ENCODE data around the gene NHP2. TPM values are rescaled to one million over a fixed set of nuclear protein-coding genes. Genes with fewer than 3 reads are reported as not detected.

The NHP2 gene
- total RNA-seq, 1 donor from 2014 or later: 128 TPM

DNA sequence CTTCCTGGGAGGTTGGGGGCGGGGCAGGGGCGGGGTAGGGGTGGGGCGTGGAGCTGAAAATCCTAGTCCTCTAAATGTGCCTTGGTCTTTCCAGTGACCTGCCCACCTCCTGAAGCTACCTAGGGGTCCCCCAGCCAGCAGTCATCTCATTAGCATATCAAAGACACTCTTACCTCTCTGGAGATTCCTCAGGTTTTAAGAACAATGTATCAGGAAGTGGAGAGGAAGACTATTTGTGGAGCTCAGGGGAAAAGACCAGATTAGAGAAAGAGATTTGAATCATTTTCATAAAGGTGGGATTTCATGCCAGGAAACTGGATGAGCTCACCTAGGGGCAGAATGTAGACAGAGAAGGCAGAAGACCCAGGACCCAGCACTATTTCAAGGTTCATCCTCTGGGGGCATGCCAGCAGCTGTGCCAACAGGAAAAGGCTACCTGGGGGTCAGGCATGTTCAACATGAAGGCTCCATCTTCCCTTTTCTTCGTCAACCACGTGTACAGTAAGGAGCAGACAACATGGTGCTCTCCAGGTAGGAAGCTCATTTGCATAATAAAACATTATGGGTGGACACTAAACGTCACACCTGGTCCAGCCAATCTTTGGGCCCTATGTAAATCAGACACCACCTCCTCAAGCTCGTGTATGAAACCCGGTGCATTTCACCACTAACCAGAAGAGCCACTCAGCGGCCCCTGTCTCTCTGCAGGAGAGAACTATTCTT lies 26.6 kb upstream of the NHP2 start:
- TF ChIP-seq, protein P1, sequence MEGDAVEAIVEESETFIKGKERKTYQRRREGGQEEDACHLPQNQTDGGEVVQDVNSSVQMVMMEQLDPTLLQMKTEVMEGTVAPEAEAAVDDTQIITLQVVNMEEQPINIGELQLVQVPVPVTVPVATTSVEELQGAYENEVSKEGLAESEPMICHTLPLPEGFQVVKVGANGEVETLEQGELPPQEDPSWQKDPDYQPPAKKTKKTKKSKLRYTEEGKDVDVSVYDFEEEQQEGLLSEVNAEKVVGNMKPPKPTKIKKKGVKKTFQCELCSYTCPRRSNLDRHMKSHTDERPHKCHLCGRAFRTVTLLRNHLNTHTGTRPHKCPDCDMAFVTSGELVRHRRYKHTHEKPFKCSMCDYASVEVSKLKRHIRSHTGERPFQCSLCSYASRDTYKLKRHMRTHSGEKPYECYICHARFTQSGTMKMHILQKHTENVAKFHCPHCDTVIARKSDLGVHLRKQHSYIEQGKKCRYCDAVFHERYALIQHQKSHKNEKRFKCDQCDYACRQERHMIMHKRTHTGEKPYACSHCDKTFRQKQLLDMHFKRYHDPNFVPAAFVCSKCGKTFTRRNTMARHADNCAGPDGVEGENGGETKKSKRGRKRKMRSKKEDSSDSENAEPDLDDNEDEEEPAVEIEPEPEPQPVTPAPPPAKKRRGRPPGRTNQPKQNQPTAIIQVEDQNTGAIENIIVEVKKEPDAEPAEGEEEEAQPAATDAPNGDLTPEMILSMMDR (IDR thresholded peaks at IDR 0.05; ENCODE audit: partially characterized antibody, unreplicated experiment): no peak
- peaks cover 6% of the 10 kb centered on the region for H3K27me3 Mint-ChIP-seq (ENCODE audit: unreplicated experiment)
- H3K9me3 Mint-ChIP-seq (ENCODE audit: unreplicated experiment): no peaks in the 10 kb centered on the region
- H3K4me1 Mint-ChIP-seq (ENCODE audit: low read depth, unreplicated experiment): no peaks in the 10 kb centered on the region
- H3K36me3 Mint-ChIP-seq (ENCODE audit: unreplicated experiment): no peaks in the 10 kb centered on the region
- no peak overlapping the region for H3K27ac Mint-ChIP-seq (ENCODE audit: unreplicated experiment)
- no peak for DNase-seq
- H3K4me3 Mint-ChIP-seq (ENCODE audit: unreplicated experiment): no peak overlapping the region

DNA sequence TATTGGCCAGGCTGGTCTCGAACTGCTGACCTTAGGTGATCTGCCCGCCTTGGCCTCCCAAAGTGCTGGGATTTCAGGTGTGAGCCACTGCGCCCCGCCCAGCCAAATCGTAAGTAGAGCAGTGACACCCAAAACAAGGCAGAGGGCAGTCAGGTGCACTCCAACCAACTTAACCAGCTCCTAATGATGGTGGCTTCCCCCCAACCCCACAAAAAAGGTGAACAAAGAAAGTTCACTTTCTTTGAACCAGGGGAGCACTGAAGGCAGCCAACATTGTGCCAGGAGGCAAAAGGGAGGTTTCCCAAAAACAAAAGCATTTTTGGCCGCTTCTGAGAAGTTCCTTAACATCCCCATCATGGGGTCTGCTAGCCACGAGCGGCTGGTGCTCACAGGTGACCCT lies 23.9 kb upstream of the NHP2 start:
- no peak overlapping the region for H3K4me3 Mint-ChIP-seq (ENCODE audit: unreplicated experiment)
- no peak for DNase-seq
- no peaks in the 10 kb centered on the region for H3K4me1 Mint-ChIP-seq (ENCODE audit: low read depth, unreplicated experiment)
- H3K27me3 Mint-ChIP-seq (ENCODE audit: unreplicated experiment): peaks cover 5% of the 10 kb centered on the region
- no peaks in the 10 kb centered on the region for H3K36me3 Mint-ChIP-seq (ENCODE audit: unreplicated experiment)
- no peaks in the 10 kb centered on the region for H3K9me3 Mint-ChIP-seq (ENCODE audit: unreplicated experiment)
- TF ChIP-seq, protein P1 (IDR thresholded peaks at IDR 0.05; ENCODE audit: partially characterized antibody, unreplicated experiment): no peak
- H3K27ac Mint-ChIP-seq (ENCODE audit: unreplicated experiment): no peak overlapping the region

DNA sequence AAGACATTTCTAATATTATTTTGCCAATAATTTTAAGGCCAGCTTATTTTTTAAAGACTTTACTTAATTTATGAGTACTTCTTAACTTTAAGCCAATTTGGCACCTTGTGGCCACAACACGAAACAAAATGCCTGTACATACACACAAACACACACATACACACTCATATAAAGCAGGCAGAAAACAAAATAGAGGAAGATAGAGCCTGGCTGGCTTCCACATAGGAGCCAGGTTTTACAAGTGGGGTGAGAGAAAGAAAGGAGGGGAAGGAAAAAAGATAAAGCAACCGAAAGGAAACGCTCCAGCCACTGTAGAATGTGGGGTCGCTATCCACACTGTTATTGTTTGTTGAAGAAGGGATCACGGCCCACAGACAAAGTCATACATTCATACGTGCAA lies 23.1 kb upstream of the NHP2 start:
- no peak for DNase-seq
- Mint-ChIP-seq H3K36me3 (ENCODE audit: unreplicated experiment) (no peaks in the 10 kb centered on the region), H3K4me1 (ENCODE audit: low read depth, unreplicated experiment) (no peaks in the 10 kb centered on the region), H3K27ac (ENCODE audit: unreplicated experiment) (no peak overlapping the region), H3K9me3 (ENCODE audit: unreplicated experiment) (no peaks in the 10 kb centered on the region), H3K4me3 (ENCODE audit: unreplicated experiment) (no peak overlapping the region), H3K27me3 (ENCODE audit: unreplicated experiment) (peaks cover 2% of the 10 kb centered on the region)
- TF ChIP-seq, protein P1 (IDR thresholded peaks at IDR 0.05; ENCODE audit: partially characterized antibody, unreplicated experiment): no peak

DNA sequence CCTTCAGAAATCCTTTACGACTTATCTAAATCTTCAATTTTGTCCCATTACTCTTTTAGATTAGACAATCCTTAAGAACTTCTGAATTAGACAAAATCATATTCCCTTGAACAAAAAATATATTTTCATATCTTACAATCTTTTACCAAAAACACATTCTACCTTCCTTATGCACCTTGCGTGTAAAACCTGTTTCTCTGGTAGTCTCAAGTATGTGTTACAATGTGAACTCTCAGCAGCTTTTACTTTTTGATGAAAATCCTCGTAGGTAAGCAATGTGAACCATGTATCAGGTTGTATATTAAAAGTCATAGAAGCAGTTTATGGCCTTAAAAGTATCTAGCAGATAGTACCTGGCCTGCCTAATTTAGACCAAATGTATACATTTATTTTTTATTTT lies 20.8 kb upstream of the NHP2 start:
- no peaks in the 10 kb centered on the region for H3K9me3 Mint-ChIP-seq (ENCODE audit: unreplicated experiment)
- no peak for DNase-seq
- no peaks in the 10 kb centered on the region for H3K27me3 Mint-ChIP-seq (ENCODE audit: unreplicated experiment)
- H3K36me3 Mint-ChIP-seq (ENCODE audit: unreplicated experiment): no peaks in the 10 kb centered on the region
- no peaks in the 10 kb centered on the region for H3K4me1 Mint-ChIP-seq (ENCODE audit: low read depth, unreplicated experiment)
- H3K27ac Mint-ChIP-seq (ENCODE audit: unreplicated experiment): no peak overlapping the region
- TF ChIP-seq, protein P1 (IDR thresholded peaks at IDR 0.05; ENCODE audit: partially characterized antibody, unreplicated experiment): no peak
- H3K4me3 Mint-ChIP-seq (ENCODE audit: unreplicated experiment): no peak overlapping the region

DNA sequence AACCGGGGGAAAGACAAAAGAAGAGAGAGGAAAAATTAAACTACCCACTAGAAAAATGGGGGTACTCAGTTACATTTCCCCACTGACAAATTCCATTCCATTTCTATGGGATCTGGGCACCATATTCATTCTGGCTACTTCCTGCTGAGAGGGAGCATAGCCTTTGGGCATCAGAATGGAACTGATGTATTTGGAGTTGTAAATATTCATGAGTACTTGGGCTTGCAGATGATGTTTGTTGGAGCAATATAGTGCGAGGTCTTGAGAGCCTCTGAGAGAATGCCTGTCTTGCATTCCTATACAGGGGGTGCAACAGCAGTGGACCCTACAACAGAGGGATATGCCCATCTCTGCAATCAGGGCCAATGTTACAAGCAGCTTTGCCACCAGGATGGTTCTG lies 16.8 kb upstream of the NHP2 start:
- TF ChIP-seq, protein P1 (IDR thresholded peaks at IDR 0.05; ENCODE audit: partially characterized antibody, unreplicated experiment): no peak
- Mint-ChIP-seq H3K27ac (ENCODE audit: unreplicated experiment) (no peak overlapping the region), H3K4me1 (ENCODE audit: low read depth, unreplicated experiment) (no peaks in the 10 kb centered on the region)

More for the DNA sequence above, 16.8 kb upstream of the NHP2 start:
- Mint-ChIP-seq H3K9me3 (ENCODE audit: unreplicated experiment) (no peaks in the 10 kb centered on the region), H3K36me3 (ENCODE audit: unreplicated experiment) (no peaks in the 10 kb centered on the region), H3K4me3 (ENCODE audit: unreplicated experiment) (no peak overlapping the region), H3K27me3 (ENCODE audit: unreplicated experiment) (peaks cover 3% of the 10 kb centered on the region)
- no peak for DNase-seq

Measured in glutamatergic neuron (in vitro differentiated cells).